ENCODE results near the gene ZBTB7B.

The ZBTB7B gene

DNA sequence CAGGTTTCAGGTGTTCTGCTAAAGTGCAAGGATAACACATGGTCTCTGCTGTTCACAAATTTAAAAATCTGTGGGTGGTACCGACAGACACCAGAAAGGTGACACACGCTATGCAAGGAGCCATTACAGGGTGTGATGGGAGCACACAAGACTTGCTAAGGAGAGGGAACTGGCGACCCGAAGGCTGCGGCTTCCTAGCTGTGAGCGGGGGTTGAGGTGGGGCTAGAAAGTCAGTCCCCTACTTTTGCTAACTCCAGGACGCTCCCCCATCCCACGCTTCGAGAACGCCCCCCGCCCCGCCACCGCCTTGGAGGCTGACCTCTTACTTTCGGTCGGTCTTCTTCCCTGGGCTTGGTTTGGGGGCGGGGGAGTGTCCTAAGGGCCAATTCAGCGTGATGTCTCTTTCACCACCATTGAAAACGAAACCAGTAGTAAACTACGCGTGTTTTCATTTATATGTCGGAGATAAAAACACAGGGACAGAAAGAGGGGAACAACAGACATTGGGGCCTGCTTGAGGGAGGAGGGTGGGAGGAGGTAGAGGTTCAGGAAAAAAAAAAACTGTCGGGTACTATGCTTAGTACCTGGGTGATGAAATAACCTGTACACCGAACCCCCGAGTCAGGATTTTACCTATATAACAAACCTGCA is 27.1 kb upstream of the ZBTB7B start (continued):
- TF ChIP-seq EGR2 (tag by site-specific recombination; IDR thresholded peaks at IDR 0.05; ENCODE audit: low read depth) (peak; percentile 84), YY2 (tag by site-specific recombination; IDR thresholded peaks at IDR 0.05) (no peak), ZNF600 (tag by site-specific recombination; IDR thresholded peaks at IDR 0.05) (no peak; the same call in 1 of the 2 replicates), KLF10 (tag by site-specific recombination; IDR thresholded peaks at IDR 0.05) (no peak), ZNF174 (tag by site-specific recombination; IDR thresholded peaks at IDR 0.05) (no peak), ZNF624 (tag by site-specific recombination; IDR thresholded peaks at IDR 0.05) (no peak), HOXC10 (CRISPR knock-in tag; IDR thresholded peaks at IDR 0.05) (no peak), ZNF677 (tag by site-specific recombination; IDR thresholded peaks at IDR 0.05) (no peak), ZNF335 (tag by site-specific recombination; conservative IDR thresholded peaks at IDR 0.05) (no peak), ZNF658 (tag by site-specific recombination; IDR thresholded peaks at IDR 0.05) (no peak), KLF16 (tag by site-specific recombination; IDR thresholded peaks at IDR 0.05) (0 out of 2 replicates have a peak, but pooled peaks have one; percentile 15), ZNF266 (tag by site-specific recombination; IDR thresholded peaks at IDR 0.05; ENCODE audit: low read depth) (no peak), ZNF214 (tag by site-specific recombination; IDR thresholded peaks at IDR 0.05; ENCODE audit: borderline replicate concordance) (no peak), ZNF184 (tag by site-specific recombination; IDR thresholded peaks at IDR 0.05) (no peak), GLI4 (tag by site-specific recombination; IDR thresholded peaks at IDR 0.05) (no peak), ZNF791 (tag by site-specific recombination; IDR thresholded peaks at IDR 0.05) (no peak), ZNF366 (tag by site-specific recombination; conservative IDR thresholded peaks at IDR 0.05) (no peak), ZNF10 (tag by site-specific recombination; IDR thresholded peaks at IDR 0.05) (no peak), ZNF2 (tag by site-specific recombination; IDR thresholded peaks at IDR 0.05) (no peak), SP3 (tag by site-specific recombination; IDR thresholded peaks at IDR 0.05) (peak; percentile 36), ZNF76 (tag by site-specific recombination; IDR thresholded peaks at IDR 0.05; ENCODE audit: borderline replicate concordance, low read depth) (peak; percentile 57)
- TF ChIP-seq, protein P1, sequence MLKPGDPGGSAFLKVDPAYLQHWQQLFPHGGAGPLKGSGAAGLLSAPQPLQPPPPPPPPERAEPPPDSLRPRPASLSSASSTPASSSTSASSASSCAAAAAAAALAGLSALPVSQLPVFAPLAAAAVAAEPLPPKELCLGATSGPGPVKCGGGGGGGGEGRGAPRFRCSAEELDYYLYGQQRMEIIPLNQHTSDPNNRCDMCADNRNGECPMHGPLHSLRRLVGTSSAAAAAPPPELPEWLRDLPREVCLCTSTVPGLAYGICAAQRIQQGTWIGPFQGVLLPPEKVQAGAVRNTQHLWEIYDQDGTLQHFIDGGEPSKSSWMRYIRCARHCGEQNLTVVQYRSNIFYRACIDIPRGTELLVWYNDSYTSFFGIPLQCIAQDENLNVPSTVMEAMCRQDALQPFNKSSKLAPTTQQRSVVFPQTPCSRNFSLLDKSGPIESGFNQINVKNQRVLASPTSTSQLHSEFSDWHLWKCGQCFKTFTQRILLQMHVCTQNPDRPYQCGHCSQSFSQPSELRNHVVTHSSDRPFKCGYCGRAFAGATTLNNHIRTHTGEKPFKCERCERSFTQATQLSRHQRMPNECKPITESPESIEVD (tag by site-specific recombination; IDR thresholded peaks at IDR 0.05), result no peak
- TF ChIP-seq, protein P2, sequence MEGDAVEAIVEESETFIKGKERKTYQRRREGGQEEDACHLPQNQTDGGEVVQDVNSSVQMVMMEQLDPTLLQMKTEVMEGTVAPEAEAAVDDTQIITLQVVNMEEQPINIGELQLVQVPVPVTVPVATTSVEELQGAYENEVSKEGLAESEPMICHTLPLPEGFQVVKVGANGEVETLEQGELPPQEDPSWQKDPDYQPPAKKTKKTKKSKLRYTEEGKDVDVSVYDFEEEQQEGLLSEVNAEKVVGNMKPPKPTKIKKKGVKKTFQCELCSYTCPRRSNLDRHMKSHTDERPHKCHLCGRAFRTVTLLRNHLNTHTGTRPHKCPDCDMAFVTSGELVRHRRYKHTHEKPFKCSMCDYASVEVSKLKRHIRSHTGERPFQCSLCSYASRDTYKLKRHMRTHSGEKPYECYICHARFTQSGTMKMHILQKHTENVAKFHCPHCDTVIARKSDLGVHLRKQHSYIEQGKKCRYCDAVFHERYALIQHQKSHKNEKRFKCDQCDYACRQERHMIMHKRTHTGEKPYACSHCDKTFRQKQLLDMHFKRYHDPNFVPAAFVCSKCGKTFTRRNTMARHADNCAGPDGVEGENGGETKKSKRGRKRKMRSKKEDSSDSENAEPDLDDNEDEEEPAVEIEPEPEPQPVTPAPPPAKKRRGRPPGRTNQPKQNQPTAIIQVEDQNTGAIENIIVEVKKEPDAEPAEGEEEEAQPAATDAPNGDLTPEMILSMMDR (tag by site-specific recombination; IDR thresholded peaks at IDR 0.05), result no peak
- TF ChIP-seq, protein P3, sequence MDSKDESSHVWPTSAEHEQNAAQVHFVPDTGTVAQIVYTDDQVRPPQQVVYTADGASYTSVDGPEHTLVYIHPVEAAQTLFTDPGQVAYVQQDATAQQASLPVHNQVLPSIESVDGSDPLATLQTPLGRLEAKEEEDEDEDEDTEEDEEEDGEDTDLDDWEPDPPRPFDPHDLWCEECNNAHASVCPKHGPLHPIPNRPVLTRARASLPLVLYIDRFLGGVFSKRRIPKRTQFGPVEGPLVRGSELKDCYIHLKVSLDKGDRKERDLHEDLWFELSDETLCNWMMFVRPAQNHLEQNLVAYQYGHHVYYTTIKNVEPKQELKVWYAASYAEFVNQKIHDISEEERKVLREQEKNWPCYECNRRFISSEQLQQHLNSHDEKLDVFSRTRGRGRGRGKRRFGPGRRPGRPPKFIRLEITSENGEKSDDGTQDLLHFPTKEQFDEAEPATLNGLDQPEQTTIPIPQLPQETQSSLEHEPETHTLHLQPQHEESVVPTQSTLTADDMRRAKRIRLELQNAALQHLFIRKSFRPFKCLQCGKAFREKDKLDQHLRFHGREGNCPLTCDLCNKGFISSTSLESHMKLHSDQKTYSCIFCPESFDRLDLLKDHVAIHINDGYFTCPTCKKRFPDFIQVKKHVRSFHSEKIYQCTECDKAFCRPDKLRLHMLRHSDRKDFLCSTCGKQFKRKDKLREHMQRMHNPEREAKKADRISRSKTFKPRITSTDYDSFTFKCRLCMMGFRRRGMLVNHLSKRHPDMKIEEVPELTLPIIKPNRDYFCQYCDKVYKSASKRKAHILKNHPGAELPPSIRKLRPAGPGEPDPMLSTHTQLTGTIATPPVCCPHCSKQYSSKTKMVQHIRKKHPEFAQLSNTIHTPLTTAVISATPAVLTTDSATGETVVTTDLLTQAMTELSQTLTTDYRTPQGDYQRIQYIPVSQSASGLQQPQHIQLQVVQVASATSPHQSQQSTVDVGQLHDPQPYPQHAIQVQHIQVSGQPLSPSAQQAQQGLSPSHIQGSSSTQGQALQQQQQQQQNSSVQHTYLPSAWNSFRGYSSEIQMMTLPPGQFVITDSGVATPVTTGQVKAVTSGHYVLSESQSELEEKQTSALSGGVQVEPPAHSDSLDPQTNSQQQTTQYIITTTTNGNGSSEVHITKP (tag by site-specific recombination; IDR thresholded peaks at IDR 0.05), result peak; percentile 10; the same call in 1 of the 2 replicates
- TF ChIP-seq, protein P4, sequence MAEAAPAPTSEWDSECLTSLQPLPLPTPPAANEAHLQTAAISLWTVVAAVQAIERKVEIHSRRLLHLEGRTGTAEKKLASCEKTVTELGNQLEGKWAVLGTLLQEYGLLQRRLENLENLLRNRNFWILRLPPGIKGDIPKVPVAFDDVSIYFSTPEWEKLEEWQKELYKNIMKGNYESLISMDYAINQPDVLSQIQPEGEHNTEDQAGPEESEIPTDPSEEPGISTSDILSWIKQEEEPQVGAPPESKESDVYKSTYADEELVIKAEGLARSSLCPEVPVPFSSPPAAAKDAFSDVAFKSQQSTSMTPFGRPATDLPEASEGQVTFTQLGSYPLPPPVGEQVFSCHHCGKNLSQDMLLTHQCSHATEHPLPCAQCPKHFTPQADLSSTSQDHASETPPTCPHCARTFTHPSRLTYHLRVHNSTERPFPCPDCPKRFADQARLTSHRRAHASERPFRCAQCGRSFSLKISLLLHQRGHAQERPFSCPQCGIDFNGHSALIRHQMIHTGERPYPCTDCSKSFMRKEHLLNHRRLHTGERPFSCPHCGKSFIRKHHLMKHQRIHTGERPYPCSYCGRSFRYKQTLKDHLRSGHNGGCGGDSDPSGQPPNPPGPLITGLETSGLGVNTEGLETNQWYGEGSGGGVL (tag by site-specific recombination; IDR thresholded peaks at IDR 0.05), result no peak
- TF ChIP-seq, protein P5, sequence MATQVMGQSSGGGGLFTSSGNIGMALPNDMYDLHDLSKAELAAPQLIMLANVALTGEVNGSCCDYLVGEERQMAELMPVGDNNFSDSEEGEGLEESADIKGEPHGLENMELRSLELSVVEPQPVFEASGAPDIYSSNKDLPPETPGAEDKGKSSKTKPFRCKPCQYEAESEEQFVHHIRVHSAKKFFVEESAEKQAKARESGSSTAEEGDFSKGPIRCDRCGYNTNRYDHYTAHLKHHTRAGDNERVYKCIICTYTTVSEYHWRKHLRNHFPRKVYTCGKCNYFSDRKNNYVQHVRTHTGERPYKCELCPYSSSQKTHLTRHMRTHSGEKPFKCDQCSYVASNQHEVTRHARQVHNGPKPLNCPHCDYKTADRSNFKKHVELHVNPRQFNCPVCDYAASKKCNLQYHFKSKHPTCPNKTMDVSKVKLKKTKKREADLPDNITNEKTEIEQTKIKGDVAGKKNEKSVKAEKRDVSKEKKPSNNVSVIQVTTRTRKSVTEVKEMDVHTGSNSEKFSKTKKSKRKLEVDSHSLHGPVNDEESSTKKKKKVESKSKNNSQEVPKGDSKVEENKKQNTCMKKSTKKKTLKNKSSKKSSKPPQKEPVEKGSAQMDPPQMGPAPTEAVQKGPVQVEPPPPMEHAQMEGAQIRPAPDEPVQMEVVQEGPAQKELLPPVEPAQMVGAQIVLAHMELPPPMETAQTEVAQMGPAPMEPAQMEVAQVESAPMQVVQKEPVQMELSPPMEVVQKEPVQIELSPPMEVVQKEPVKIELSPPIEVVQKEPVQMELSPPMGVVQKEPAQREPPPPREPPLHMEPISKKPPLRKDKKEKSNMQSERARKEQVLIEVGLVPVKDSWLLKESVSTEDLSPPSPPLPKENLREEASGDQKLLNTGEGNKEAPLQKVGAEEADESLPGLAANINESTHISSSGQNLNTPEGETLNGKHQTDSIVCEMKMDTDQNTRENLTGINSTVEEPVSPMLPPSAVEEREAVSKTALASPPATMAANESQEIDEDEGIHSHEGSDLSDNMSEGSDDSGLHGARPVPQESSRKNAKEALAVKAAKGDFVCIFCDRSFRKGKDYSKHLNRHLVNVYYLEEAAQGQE (tag by site-specific recombination; IDR thresholded peaks at IDR 0.05), result no peak
- TF ChIP-seq, protein P6, sequence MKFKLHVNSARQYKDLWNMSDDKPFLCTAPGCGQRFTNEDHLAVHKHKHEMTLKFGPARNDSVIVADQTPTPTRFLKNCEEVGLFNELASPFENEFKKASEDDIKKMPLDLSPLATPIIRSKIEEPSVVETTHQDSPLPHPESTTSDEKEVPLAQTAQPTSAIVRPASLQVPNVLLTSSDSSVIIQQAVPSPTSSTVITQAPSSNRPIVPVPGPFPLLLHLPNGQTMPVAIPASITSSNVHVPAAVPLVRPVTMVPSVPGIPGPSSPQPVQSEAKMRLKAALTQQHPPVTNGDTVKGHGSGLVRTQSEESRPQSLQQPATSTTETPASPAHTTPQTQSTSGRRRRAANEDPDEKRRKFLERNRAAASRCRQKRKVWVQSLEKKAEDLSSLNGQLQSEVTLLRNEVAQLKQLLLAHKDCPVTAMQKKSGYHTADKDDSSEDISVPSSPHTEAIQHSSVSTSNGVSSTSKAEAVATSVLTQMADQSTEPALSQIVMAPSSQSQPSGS (tag by site-specific recombination; IDR thresholded peaks at IDR 0.05; ENCODE audit: low read depth), result no peak

All from HEK293 (cell line).